WTC11 (cell line): ENCODE results near the gene GABRB3. TPM values are rescaled to one million over a fixed set of nuclear protein-coding genes. Genes with fewer than 3 reads are reported as not detected.

Experiments used
- ATAC-seq: fragments of 200-7000 bp; cut with Tn5 transposase; 2 replicates; pipeline ENCODE4 v1.10.0; 2021; ENCODE audit warnings: mild to moderate bottlenecking, moderate library complexity
- CTCF ChIA-PET: fragments of 300-600 bp; sonication (Branson Sonifier 250); formaldehyde crosslinking; loops from one replicate; lab custom pipeline; 2021; ENCODE audit warnings: antibody characterized with exemption; lab: Charles Lee
- POLR2A ChIA-PET: fragments of 350-600 bp; sonication (Branson Sonifier 250); formaldehyde crosslinking; loops from one replicate; lab custom pipeline; 2021; ENCODE audit warnings: antibody characterized with exemption; lab: Charles Lee
- DNase-seq: peaks from one replicate; pipeline ENCODE4 v3.0.0; 2021; ENCODE audit warnings: low spot score
- H3K27ac Mint-ChIP-seq: 2 replicates; pipeline ENCODE4 v1.8.0; 2021; ENCODE audit warnings: mixed read lengths
- H3K27me3 Mint-ChIP-seq: 2 replicates; pipeline ENCODE4 v1.8.0; 2021; ENCODE audit warnings: low read depth, mild to moderate bottlenecking, moderate library complexity, mixed read lengths
- H3K36me3 Mint-ChIP-seq: 2 replicates; pipeline ENCODE4 v1.8.0; 2021; ENCODE audit warnings: mixed read lengths
- H3K4me1 Mint-ChIP-seq: 2 replicates; pipeline ENCODE4 v1.8.0; 2022; ENCODE audit warnings: mixed read lengths
- H3K4me3 Mint-ChIP-seq: 2 replicates; pipeline ENCODE4 v1.8.0; 2021; ENCODE audit warnings: mild to moderate bottlenecking, moderate library complexity, mixed read lengths
- H3K9me3 Mint-ChIP-seq: 2 replicates; pipeline ENCODE4 v1.8.0; 2021; ENCODE audit warnings: mixed read lengths
- ATF6 ChIP-seq: sonication (generic); formaldehyde crosslinking; IDR thresholded peaks from 2 replicates; pipeline ENCODE4 v1.8.1; 2023; ENCODE audit warnings: mild to moderate bottlenecking, missing genetic modification reagents
- CDX4 ChIP-seq: fragments of 250-450 bp; sonication (Bioruptor Pico); IDR thresholded peaks from 2 replicates; pipeline ENCODE4 v1.9.0; 2021; ENCODE audit warnings: moderate library complexity, mild to moderate bottlenecking, inconsistent platforms, borderline replicate concordance
- CREB1 ChIP-seq: sonication (generic); formaldehyde crosslinking; IDR thresholded peaks from 2 replicates; pipeline ENCODE4 v1.8.0; 2023; ENCODE audit warnings: mild to moderate bottlenecking, missing genetic modification reagents
- CREM ChIP-seq: sonication (generic); formaldehyde crosslinking; IDR thresholded peaks from 2 replicates; pipeline ENCODE4 v1.8.1; 2022; ENCODE audit warnings: mild to moderate bottlenecking, missing genetic modification reagents, moderate library complexity
- ERG ChIP-seq: fragments of 250-450 bp; sonication (Bioruptor Pico); IDR thresholded peaks from 2 replicates; pipeline ENCODE4 v1.8.0; 2021; ENCODE audit warnings: mild to moderate bottlenecking
- ETV6 ChIP-seq: sonication (generic); formaldehyde crosslinking; IDR thresholded peaks from 2 replicates; pipeline ENCODE4 v1.8.1; 2022; ENCODE audit warnings: mild to moderate bottlenecking, missing genetic modification reagents
- FOXP4 ChIP-seq: sonication (generic); formaldehyde crosslinking; IDR thresholded peaks from 2 replicates; pipeline ENCODE4 v1.8.0; 2022; ENCODE audit warnings: mild to moderate bottlenecking, missing genetic modification reagents
- GABPB1 ChIP-seq: sonication (generic); formaldehyde crosslinking; IDR thresholded peaks from 2 replicates; pipeline ENCODE4 v1.8.1; 2023; ENCODE audit warnings: mild to moderate bottlenecking, missing genetic modification reagents
- GRHL2 ChIP-seq: fragments of 250-450 bp; sonication (Bioruptor Pico); IDR thresholded peaks from 2 replicates; pipeline ENCODE4 v1.8.0; 2022; ENCODE audit warnings: mild to moderate bottlenecking, moderate library complexity; ENCODE audit not compliant: insufficient replicate concordance, severe bottlenecking
- JAZF1 ChIP-seq: fragments of 250-450 bp; sonication (Bioruptor Pico); IDR thresholded peaks from 2 replicates; pipeline ENCODE4 v1.9.0; 2021; ENCODE audit warnings: moderate library complexity, mild to moderate bottlenecking, inconsistent platforms
- NFYB ChIP-seq: sonication (generic); formaldehyde crosslinking; conservative IDR thresholded peaks from 2 replicates; pipeline ENCODE4 v1.8.0; 2022; ENCODE audit warnings: low read depth, missing genetic modification reagents
- OVOL2 ChIP-seq: fragments of 250-450 bp; sonication (Bioruptor Pico); IDR thresholded peaks from 2 replicates; pipeline ENCODE4 v1.9.0; 2021; ENCODE audit warnings: mild to moderate bottlenecking, borderline replicate concordance
- SMAD4 ChIP-seq: sonication (generic); formaldehyde crosslinking; IDR thresholded peaks from 2 replicates; pipeline ENCODE4 v1.8.0; 2022; ENCODE audit warnings: mild to moderate bottlenecking, missing genetic modification reagents
- TCF7 ChIP-seq: sonication (generic); formaldehyde crosslinking; IDR thresholded peaks from 2 replicates; pipeline ENCODE4 v1.8.0; 2022; ENCODE audit warnings: mild to moderate bottlenecking, low read depth, missing genetic modification reagents, moderate library complexity
- TEAD1 ChIP-seq: sonication (generic); formaldehyde crosslinking; IDR thresholded peaks from 2 replicates; pipeline ENCODE4 v1.8.0; 2022; ENCODE audit warnings: mild to moderate bottlenecking, missing genetic modification reagents
- USF2 ChIP-seq: sonication (generic); formaldehyde crosslinking; IDR thresholded peaks from 2 replicates; pipeline ENCODE4 v1.8.1; 2023; ENCODE audit warnings: mild to moderate bottlenecking, missing genetic modification reagents, moderate library complexity
- ZBTB43 ChIP-seq: sonication (generic); formaldehyde crosslinking; IDR thresholded peaks from 2 replicates; pipeline ENCODE4 v1.8.1; 2023; ENCODE audit warnings: mild to moderate bottlenecking, missing genetic modification reagents
- ZMAT4 ChIP-seq: fragments of 250-450 bp; sonication (Bioruptor Pico); IDR thresholded peaks from 2 replicates; pipeline ENCODE4 v1.9.0; 2021; ENCODE audit warnings: mild to moderate bottlenecking
- ZNF396 ChIP-seq: fragments of 250-450 bp; sonication (Bioruptor Pico); IDR thresholded peaks from 2 replicates; pipeline ENCODE4 v1.8.0; 2021; ENCODE audit warnings: mild to moderate bottlenecking, moderate library complexity, borderline replicate concordance
- total RNA-seq: library from RNA; stranded (reverse); gene quantifications from 3 replicates; pipeline ENCODE4 v1.2.3, GENCODE V29; 2021

GABRB3 gene
- total RNA-seq, 1 experiment from 2014 or later, result 203 TPM

GRCh38 chr15:26682598-26683164 lies 90.2 kb downstream of the GABRB3 start (continued):
- TF ChIP-seq TCF7 (CRISPR knock-in tag) (no peak), ZNF396 (CRISPR knock-in tag) (no peak), CDX4 (CRISPR knock-in tag) (no peak)

GRCh38 chr15:26679927-26680326 lies 92.9 kb downstream of the GABRB3 start:
- ChIA-PET POLR2A (no interaction called here), CTCF (no interaction called here)
- Mint-ChIP-seq H3K36me3 (no peaks in the 10 kb centered on the region; the same call in 1 of the 2 replicates), H3K27me3 (no peaks in the 10 kb centered on the region), H3K4me3 (no peak overlapping the region), H3K9me3 (no peaks in the 10 kb centered on the region), H3K27ac (no peak overlapping the region), H3K4me1 (peaks cover 87% of the 10 kb centered on the region)
- TF ChIP-seq ZBTB43 (no peak), ERG (CRISPR knock-in tag) (no peak), CREM (CRISPR knock-in tag) (no peak), OVOL2 (CRISPR knock-in tag) (no peak)
- DNase-seq (no peak), ATAC-seq (no peak)

GRCh38 chr15:26676115-26676514 lies 96.8 kb downstream of the GABRB3 start:
- Mint-ChIP-seq H3K36me3 (no peaks in the 10 kb centered on the region), H3K27me3 (no peaks in the 10 kb centered on the region)
- ATAC-seq (no peak), DNase-seq (no peak)
- CTCF ChIA-PET, result no interaction called here
- TF ChIP-seq GRHL2 (CRISPR knock-in tag) (no peak), TEAD1 (CRISPR knock-in tag) (no peak), NFYB (CRISPR knock-in tag) (no peak), SMAD4 (no peak), ZMAT4 (CRISPR knock-in tag) (no peak), ATF6 (no peak), CREB1 (CRISPR knock-in tag) (no peak), JAZF1 (CRISPR knock-in tag) (no peak), ETV6 (CRISPR knock-in tag) (no peak), OVOL2 (CRISPR knock-in tag) (no peak), GABPB1 (CRISPR knock-in tag) (no peak), USF2 (CRISPR knock-in tag) (no peak), ERG (CRISPR knock-in tag) (no peak), FOXP4 (CRISPR knock-in tag) (no peak)
- TF ChIP-seq, all 79 proteins: peak for 0
- Mint-ChIP-seq H3K27ac (peak overlapping the region; percentile 89), H3K9me3 (no peaks in the 10 kb centered on the region), H3K4me1 (peaks cover 83% of the 10 kb centered on the region), H3K4me3 (no peak overlapping the region)
- POLR2A ChIA-PET, result no interaction called here
